Panc1 (cell line): ENCODE results near the gene DBP. TPM values are rescaled to one million over a fixed set of nuclear protein-coding genes. Genes with fewer than 3 reads are reported as not detected.

Experiments
- ATAC-seq: fragments of 200-7000 bp; cut with Tn5 transposase; 2 replicates; pipeline ENCODE4 v1.9.1; 2020; ENCODE audit warnings: mild to moderate bottlenecking, moderate library complexity
- BruUV-seq: library from RNA; stranded (reverse); fragments of 400-500 nt; replicated peaks from 2 replicates; lab custom pipeline; 2021; lab: Mats Ljungman, UMichigan
- CTCF ChIA-PET: fragments of 300-600 bp; sonication (Branson Sonifier 250); formaldehyde crosslinking; loops from one replicate; lab custom pipeline; 2022; ENCODE audit warnings: antibody characterized with exemption; lab: Charles Lee
- POLR2A ChIA-PET: fragments of 300-600 bp; sonication (Branson Sonifier 250); formaldehyde crosslinking; loops from one replicate; lab custom pipeline; 2022; ENCODE audit warnings: antibody characterized with exemption; lab: Charles Lee
- DNase-seq: peaks from one replicate; pipeline ENCODE4 v3.0.0-alpha.2; 2010; ENCODE audit warnings: low read depth, low spot score
- H3K27ac ChIP-seq: 2 replicates; pipeline ENCODE4 v1.5.1; 2011; ENCODE audit warnings: mild to moderate bottlenecking, low read length, inconsistent platforms
- H3K27me3 ChIP-seq: fragments of 200-500 bp; sonication (Bioruptor generic); 2 replicates; pipeline ENCODE4 v1.6.0; 2014; ENCODE audit warnings: low read length, inconsistent platforms; ENCODE audit not compliant: control insufficient read depth, insufficient read depth
- H3K36me3 ChIP-seq: fragments of 200-500 bp; sonication (Bioruptor generic); 2 replicates; pipeline ENCODE4 v1.5.1; 2014; ENCODE audit warnings: inconsistent platforms, mild to moderate bottlenecking, low read length, moderate library complexity; ENCODE audit not compliant: control insufficient read depth, insufficient read depth
- H3K4me1 ChIP-seq: 2 replicates; pipeline ENCODE4 v1.5.1; 2011; ENCODE audit warnings: inconsistent platforms, mild to moderate bottlenecking, low read length, moderate library complexity; ENCODE audit not compliant: control insufficient read depth, insufficient read depth
- H3K4me3 ChIP-seq, 2 experiments: 2 replicates each; pipeline ENCODE4 v1.5.1; 2011 to 2012; ENCODE audit warnings: low read depth in 2 of 2, low read length in 2 of 2, mild to moderate bottlenecking in 2 of 2, inconsistent platforms in 1 of 2, moderate library complexity in 1 of 2
- H3K9me3 ChIP-seq: fragments of 200-500 bp; sonication (Bioruptor generic); 2 replicates; pipeline ENCODE4 v1.5.1; 2014; ENCODE audit warnings: low read depth, mild to moderate bottlenecking, inconsistent platforms, low read length, moderate library complexity; ENCODE audit not compliant: control insufficient read depth, insufficient read depth
- CTCF ChIP-seq: fragments of 450-650 bp; IDR thresholded peaks from 2 replicates; pipeline ENCODE4 v1.5.1; 2017; ENCODE audit warnings: mild to moderate bottlenecking
- POLR2AphosphoS5 ChIP-seq: IDR thresholded peaks from 2 replicates; pipeline ENCODE4 v1.6.1; 2012; ENCODE audit warnings: mild to moderate bottlenecking, low read depth, low read length, moderate library complexity
- SIN3A ChIP-seq: IDR thresholded peaks from 2 replicates; pipeline ENCODE4 v1.6.1; 2012; ENCODE audit warnings: low read depth, mild to moderate bottlenecking, low read length, moderate library complexity, borderline replicate concordance; ENCODE audit not compliant: insufficient read depth
- TCF7L2 ChIP-seq: IDR thresholded peaks from 2 replicates; pipeline ENCODE4 v1.6.1; 2011; ENCODE audit warnings: mild to moderate bottlenecking, low read depth, low read length, inconsistent platforms
- in situ Hi-C: cut with HindIII; loops from 2 replicates; pipeline ENCODE4 v1.10.0; 2016; ENCODE audit warnings: low sequenced_read_pairs, low pct_unique_long_range_greater_than_20kb
- intact Hi-C: fragments of 100-400 bp; cut with micrococcal nuclease; formaldehyde crosslinking; loops from one replicate; pipeline ENCODE4 v1.10.0; 2022; ENCODE audit not compliant: unreplicated experiment
- total RNA-seq: library from RNA; stranded (reverse); gene quantifications from one replicate; pipeline ENCODE4 v1.2.1, GENCODE V29; 2021; ENCODE audit not compliant: unreplicated experiment
- TF ChIP-seq, protein P1 (sequence below), 2 experiments: IDR thresholded peaks; 2 replicates each; pipeline ENCODE4 v1.6.1; 2011 to 2012; ENCODE audit warnings: low read depth in 2 of 2, control low read depth in 1 of 2, low read length in 1 of 2, mild to moderate bottlenecking in 1 of 2, moderate library complexity in 1 of 2; ENCODE audit not compliant: insufficient read depth in 1 of 2

DBP gene
- total RNA-seq, 1 experiment from 2014 or later: 7.4 TPM

DNA sequence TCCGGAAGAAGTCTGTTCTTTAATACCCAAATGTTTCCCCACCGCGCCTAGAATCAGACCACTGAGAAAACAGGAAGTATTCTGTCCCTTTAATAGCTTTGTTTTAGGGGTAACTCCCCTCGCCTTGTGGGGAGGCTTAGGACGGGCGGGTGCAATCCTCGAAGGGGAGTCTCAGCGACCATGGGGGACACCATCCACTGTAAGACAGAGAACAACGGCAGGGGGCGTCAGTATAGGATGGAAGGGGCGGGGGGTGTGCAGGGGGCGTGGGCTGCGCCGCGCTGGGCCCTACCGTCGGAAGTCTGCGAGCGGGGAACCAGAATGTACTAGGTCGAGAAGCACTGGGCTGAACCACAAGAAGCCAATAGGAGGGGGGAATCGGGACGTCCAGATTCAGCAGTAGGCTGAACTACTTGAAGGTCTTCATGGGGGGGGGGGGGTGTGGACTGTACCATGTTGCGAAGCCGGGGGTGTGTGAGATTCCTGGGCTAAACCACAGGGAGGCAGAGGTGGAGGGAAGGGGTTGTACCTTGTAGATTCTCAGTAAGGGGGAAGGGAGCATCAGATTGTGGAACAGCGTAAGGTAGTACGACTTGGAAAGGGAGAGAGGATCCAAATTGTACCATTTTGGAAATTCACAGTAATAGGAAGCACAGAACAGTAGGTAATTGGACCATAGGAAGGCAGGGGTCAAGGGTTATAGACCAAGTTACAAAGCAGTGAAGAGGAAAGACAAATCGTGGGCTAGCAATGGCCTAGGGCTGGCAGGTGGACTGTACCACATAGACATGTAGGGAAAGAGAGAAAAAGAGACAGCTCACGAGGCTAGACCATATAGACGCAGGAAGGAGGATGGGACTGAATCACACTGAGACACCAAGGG lies 1.0 kb upstream of the DBP start:
- Histone ChIP-seq H3K36me3 (no peaks in the 10 kb centered on the region; the same call in 1 of the 2 replicates), H3K4me1 (peaks cover 22% of the 10 kb centered on the region), H3K27me3 (no peaks in the 10 kb centered on the region), H3K4me3 (peak overlapping the region; percentile 62 to 68), H3K27ac (peak overlapping the region; percentile 90), H3K9me3 (no peaks in the 10 kb centered on the region)
- ATAC-seq: peak; percentile 37
- DNase-seq: peak; percentile 48
- intact Hi-C loops: no loop called here
- TF ChIP-seq POLR2AphosphoS5: no peak
- no peak for TF ChIP-seq CTCF
- TF ChIP-seq SIN3A: no peak
- TF ChIP-seq, protein P1, sequence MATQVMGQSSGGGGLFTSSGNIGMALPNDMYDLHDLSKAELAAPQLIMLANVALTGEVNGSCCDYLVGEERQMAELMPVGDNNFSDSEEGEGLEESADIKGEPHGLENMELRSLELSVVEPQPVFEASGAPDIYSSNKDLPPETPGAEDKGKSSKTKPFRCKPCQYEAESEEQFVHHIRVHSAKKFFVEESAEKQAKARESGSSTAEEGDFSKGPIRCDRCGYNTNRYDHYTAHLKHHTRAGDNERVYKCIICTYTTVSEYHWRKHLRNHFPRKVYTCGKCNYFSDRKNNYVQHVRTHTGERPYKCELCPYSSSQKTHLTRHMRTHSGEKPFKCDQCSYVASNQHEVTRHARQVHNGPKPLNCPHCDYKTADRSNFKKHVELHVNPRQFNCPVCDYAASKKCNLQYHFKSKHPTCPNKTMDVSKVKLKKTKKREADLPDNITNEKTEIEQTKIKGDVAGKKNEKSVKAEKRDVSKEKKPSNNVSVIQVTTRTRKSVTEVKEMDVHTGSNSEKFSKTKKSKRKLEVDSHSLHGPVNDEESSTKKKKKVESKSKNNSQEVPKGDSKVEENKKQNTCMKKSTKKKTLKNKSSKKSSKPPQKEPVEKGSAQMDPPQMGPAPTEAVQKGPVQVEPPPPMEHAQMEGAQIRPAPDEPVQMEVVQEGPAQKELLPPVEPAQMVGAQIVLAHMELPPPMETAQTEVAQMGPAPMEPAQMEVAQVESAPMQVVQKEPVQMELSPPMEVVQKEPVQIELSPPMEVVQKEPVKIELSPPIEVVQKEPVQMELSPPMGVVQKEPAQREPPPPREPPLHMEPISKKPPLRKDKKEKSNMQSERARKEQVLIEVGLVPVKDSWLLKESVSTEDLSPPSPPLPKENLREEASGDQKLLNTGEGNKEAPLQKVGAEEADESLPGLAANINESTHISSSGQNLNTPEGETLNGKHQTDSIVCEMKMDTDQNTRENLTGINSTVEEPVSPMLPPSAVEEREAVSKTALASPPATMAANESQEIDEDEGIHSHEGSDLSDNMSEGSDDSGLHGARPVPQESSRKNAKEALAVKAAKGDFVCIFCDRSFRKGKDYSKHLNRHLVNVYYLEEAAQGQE (IDR thresholded peaks at IDR 0.05; ENCODE audit: insufficient read depth in 1 of 2, low read depth in 2 of 2, low read length in 1 of 2): no peak
- peak; percentile 21; the same call in 1 of the 2 replicates for TF ChIP-seq TCF7L2
- in situ Hi-C loops: no loop called here
- POLR2A ChIA-PET: no interaction called here
- BruUV-seq: no TSS peak
- CTCF ChIA-PET: no interaction called here

DNA sequence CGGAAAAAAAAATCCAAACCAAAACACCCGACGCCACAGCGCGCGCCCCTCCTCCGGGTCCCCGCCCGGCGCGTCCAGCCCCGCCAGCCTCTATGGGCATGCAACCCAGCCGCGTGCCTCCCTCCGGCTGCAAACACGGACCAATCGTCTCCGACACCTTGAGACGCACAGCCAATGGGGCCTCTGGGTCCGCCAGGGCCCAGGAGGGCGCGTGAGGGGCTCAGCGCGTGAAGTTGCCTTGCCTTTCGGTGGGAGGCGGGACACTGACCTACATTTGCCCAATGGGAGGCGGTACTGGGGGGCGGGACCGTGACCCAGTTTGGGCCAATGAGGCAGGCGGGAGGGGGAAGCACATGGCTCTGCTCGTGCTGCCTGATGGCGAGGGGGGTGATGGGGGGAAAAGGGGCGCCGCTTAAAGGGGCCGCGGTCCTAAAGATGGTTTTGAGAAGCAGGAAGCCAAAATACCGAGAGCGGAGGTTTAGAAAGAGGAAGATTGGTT lies 319 bp upstream of the DBP start:
- POLR2A ChIA-PET: no interaction called here
- ATAC-seq: peak; percentile 85

More for the DNA sequence above, 319 bp upstream of the DBP start:
- in situ Hi-C loops: no loop called here
- CTCF ChIA-PET: interaction anchor here (0.6 kb wide), 1 partner anchor 147 kb away, joined by 10 read pairs; no protein-coding TSS in a partner anchor
- peak; percentile 72 for DNase-seq
- TF ChIP-seq POLR2AphosphoS5 (no peak), CTCF (no peak), TCF7L2 (no peak), SIN3A (no peak)
- TF ChIP-seq, protein P1 (IDR thresholded peaks at IDR 0.05; ENCODE audit: insufficient read depth in 1 of 2, low read depth in 2 of 2, low read length in 1 of 2): no peak
- H3K4me3 ChIP-seq: peak overlapping the region; percentile 62 to 71
- H3K27me3 ChIP-seq: no peaks in the 10 kb centered on the region
- no TSS peak for BruUV-seq
- intact Hi-C loops: no loop called here
- peaks cover 25% of the 10 kb centered on the region for H3K4me1 ChIP-seq
- no peaks in the 10 kb centered on the region for H3K9me3 ChIP-seq
- H3K27ac ChIP-seq: peak overlapping the region; percentile 90
- no peaks in the 10 kb centered on the region; the same call in 1 of the 2 replicates for H3K36me3 ChIP-seq
